Measurements from ENCODE around the gene RPGRIP1L.
A peak's percentile ranks its signal among the peaks of the same experiment; 100 is the strongest.

Gene RPGRIP1L

GRCh38 chr16:53703590-53704444 is at the start of gene RPGRIP1L, which contains the start of gene FTO:
TSS of gene RPGRIP1L (minus strand) at chr16:53703859. CDS start at chr16:53700723, 3,136 bp downstream.
TSS of gene FTO (plus strand) at chr16:53704156.
- DNase-seq (ENCODE audit: low read depth, low spot score) = peak; percentile 93

- no peak for DNase-seq (ENCODE audit: low read depth, low spot score)
Observed at GRCh38 chr16:53753431-53753830, 49.8 kb upstream of the RPGRIP1L start.

GRCh38 chr16:53752560-53752959 is 48.9 kb upstream of the RPGRIP1L start:
- no peak for DNase-seq (ENCODE audit: low read depth, low spot score)

DNA sequence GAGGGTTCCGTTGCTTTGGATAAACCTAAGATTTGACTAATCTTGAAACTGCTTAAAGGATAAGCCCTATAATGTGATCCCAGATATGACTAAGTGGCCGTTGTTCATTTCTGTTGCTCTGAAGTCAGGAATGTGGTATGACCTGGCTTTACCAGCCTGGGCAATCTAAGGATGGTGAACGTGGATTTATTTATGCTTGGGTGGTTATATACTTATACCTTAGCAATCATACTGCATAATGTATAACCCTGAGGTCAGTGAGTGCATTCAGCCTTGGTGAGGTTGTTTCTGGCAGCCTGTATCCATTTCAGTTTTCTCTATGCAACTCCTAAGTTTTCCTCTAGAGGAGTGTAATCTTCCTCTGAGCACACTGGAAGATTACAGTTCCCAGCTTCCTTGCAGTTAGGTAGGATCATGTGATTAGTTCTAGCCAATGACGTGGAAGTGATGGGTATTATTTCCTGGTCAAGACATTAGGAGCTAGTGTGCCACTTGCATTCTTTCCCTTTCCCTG is 42.2 kb upstream of the RPGRIP1L start:
- DNase-seq (ENCODE audit: low read depth, low spot score) = no peak

DNA sequence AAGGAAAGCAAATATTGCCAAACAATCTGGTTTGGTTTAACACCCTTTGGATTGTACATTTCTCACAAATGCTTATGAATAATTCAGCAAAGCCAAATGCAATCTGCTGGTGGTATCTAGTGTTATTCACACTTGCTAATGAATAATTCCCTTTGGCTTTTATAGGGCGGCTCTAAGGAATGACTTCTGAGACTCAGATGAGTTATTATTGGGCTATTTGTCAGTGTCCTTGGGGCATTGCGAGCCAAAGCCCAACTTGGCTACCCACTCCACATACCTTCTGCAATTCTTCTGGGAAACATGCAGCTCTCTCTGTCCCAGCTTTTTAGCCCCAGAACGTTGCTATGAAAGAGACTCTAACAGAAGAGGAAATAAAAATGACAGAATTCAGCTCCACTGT is 41.4 kb upstream of the RPGRIP1L start:
- DNase-seq (ENCODE audit: low read depth, low spot score) = no peak

DNA sequence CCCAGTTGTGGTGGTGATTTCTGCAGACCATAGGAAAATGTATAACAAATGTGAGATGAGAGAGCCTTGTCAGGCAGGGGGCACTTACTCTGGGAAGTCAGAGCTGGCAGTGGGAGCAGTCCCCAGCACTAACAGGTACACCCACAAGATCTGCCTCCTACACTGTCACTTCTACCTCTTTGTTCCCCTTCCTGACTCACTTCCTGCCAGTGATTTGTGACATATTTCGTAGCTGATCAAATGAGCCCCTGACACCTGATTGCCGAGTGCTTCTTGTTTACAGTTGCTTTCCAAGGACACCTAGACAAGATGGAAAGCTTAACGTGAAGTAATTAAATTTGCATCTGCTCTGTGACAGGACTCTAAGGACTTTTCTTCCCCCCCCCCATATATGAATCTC is 40.8 kb upstream of the RPGRIP1L start:
- no peak for DNase-seq (ENCODE audit: low read depth, low spot score)

DNA sequence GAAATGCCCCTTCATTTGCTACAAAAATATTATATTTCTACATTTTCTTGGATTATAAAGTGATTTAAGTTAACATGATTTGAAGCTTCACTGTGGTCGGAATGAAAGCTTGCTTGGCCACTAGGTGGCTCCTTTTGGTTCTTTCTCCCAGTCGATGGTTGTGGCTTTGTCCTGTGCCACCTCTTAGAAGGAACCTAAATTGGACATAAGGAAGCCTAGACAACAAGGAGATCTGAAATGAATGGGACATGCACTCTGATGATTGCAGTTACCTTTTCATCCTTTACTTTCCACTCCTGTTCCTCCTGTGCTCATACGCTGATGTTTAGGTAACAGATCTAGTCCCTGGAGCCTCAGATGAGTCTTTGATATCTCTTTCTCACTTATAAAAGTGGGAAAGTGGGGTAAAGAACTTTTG is 39.5 kb upstream of the RPGRIP1L start:
- no peak for DNase-seq (ENCODE audit: low read depth, low spot score)

GRCh38 chr16:53741546-53741945 is 37.9 kb upstream of the RPGRIP1L start:
- no peak for DNase-seq (ENCODE audit: low read depth, low spot score)

DNA sequence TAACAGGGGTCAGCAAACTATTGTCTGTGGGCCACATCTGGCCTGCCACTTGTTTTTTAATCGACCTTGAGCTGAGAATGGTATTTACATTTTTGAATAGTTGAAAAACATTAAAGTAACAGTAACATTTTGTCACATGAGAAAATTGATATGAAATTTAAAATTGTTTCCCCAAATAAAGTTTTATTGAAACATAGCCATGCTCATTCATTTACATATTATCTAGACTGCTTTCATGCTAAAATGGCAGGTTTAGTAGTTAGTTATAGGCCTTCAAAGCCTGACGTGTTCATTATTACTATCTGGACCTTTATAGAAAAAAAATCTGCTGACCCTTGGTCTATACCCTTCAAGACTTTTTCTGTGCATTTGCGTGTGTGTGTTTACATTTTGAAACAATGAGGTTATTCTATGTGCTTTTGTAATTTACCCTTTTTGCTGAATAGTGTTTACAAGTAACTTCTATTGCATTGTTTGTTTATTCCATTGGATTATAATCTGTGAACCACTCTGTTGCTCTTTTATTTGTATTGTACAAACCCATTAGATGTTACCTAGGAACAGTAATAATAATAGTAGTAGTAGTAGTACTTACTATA is 37.4 kb upstream of the RPGRIP1L start:
- no peak for DNase-seq (ENCODE audit: low read depth, low spot score)

GRCh38 chr16:53740476-53740875 is 36.8 kb upstream of the RPGRIP1L start:
- no peak for DNase-seq (ENCODE audit: low read depth, low spot score)

GRCh38 chr16:53737552-53737951 is 33.9 kb upstream of the RPGRIP1L start:
- no peak for DNase-seq (ENCODE audit: low read depth, low spot score)

DNA sequence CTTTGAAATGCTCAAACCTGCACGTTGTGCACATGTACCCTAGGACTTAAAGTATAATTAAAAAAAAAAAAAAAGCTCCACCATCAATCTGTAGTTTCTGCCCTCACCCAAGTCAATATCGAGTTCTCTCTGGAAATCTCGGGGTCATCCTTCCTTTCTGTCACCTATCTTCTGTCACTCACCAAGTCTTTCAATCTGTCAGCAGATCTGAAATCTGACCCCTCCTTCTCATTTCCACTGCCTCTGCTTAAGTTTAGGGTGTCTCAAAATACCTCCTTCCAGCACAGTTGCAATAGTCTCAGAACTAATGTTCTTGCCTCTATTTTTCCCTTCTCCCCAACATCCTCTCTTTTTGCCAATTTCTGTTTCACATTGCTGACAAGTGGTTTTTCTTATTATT is 32.6 kb upstream of the RPGRIP1L start:
- DNase-seq (ENCODE audit: low read depth, low spot score) = no peak

DNA sequence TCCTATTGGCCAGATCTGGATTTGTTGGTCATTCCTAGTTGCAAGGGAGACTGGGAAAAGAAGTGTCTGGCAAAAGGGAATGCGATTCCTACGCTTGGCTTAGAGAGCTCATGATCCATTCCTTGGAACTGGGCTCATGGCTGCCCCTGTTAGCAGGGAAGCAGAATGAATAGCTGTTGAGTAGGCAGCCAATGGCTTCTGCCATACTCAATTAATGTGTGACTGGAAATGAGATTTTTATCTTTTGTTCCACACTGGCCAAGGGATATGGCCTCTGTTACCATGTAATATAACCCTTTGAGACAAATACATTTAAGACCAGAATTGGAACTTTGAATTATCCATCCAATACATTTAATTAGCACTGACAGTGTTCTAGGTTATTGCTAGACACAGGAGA is 31.2 kb upstream of the RPGRIP1L start:
- no peak for DNase-seq (ENCODE audit: low read depth, low spot score)

DNA sequence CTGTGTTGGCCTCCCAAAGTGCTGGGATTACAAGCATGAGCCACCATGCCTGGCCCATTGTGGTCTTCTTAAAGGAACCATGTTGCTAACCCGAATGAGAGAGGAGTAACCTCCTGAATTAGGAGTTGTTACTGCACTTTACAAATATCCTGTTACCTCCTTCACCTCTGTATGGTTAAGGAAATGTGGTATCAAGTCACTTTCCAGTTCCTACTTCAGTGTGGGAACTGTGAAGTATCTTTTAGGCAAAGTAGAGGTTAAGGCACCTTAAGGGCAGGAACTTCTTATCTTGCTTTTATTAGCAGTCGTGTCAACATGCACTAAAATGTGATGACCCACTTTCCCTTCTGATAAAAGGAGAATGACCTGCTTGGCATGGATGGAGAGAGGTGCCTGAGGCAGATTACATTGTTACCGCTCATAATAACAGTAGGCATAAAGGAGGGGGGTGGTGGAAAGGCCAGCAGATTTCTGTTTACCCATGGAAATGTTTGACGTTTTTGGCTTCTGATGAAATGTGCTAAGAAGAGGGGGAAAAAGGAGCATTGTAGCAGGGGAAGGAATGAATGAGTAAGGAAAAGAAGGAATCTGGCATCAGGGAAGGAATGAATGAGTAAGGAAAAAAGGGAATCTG is 28.8 kb upstream of the RPGRIP1L start:
- DNase-seq (ENCODE audit: low read depth, low spot score) = no peak

- no peak for DNase-seq (ENCODE audit: low read depth, low spot score)
Observed at GRCh38 chr16:53730693-53731092, 27.0 kb upstream of the RPGRIP1L start.

GRCh38 chr16:53726625-53727024 is 23.0 kb upstream of the RPGRIP1L start:
- no peak for DNase-seq (ENCODE audit: low read depth, low spot score)

- no peak for DNase-seq (ENCODE audit: low read depth, low spot score)
Observed at GRCh38 chr16:53721017-53721416, 17.4 kb upstream of the RPGRIP1L start.

GRCh38 chr16:53717577-53717976 is 13.9 kb upstream of the RPGRIP1L start:
- DNase-seq (ENCODE audit: low read depth, low spot score) = no peak

GRCh38 chr16:53715023-53715384 is 11.3 kb upstream of the RPGRIP1L start:
- DNase-seq (ENCODE audit: low read depth, low spot score) = no peak

DNA sequence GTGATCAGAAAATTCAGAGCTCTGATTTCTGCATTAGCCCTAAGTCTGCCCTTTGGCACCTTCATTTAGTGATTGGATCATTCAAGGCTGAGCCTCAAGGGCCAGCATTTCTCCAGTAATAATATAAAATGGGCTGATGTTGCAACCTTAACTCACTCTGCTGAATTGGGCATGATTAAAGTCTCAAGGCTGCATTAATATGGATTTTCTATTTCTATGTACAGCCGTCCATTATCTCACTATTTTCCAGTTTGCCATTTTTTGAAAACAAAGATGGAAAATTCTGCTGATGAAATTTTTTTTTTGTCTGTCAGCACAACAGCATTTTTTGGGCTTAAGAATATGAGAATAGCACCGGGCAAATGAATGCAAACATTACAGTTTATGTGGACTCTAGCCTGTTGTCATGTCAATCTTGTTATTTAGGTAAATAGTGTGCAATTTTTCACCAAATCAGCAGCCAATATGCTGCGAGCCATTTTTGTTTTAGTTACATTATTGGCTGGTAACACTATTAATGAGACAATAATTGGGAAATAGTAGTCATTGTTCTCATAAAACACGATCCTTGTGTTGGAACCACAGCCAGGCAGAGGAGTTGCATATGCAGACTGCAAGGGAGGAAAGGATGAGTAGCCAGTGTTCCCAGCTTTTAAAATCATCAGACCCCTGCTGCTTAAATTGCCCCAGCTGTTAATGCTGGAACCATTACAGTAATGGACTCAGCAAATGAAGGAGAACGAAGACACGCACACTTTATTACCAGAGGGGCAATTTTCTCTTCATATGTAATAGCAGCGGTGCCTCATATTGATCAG is 10.8 kb upstream of the RPGRIP1L start:
- DNase-seq (ENCODE audit: low read depth, low spot score) = no peak

DNA sequence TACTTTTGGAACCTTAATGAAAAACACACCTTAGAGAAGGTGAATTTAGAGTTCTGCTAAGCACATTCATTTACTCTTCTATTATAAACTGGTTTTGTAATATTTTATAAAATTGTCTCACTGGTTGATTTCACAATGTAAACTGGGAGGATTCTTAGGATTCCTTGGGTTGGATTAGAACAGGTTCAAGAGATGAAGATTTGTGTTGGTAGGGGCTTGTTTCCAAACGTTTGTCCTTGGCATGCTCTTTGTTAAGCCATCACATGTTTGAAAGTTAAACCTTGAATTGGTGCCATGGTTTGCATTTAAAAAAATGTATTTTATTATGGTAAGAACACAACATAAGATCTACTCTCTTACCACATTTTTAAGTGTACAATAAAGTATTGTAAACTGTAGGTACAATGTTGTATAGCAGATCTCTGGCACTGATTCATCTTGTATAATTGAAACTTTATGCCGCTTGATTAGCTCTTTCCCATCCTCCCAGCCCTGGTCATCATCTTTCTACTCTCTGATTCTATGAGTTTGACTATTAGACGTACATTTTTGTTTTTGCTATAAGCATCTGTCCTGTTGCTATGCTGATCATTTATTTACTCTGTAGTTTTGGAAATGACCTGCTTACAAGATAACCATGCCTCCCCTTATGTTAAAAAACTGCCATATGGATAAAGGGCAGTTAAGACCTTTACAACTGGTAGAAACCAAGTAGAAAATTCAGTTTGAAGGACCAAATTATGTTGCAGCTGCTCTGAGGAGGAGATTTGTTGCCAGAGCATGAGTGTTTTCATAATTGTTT is 9.9 kb upstream of the RPGRIP1L start:
- DNase-seq (ENCODE audit: low read depth, low spot score) = no peak
